H4 (cell line): ENCODE data around the gene ELFN1. TPM values are rescaled to one million over a fixed set of nuclear protein-coding genes. Genes with fewer than 3 reads are reported as not detected.
"Not testable (repeated sequence)": the region's sequence is repeated elsewhere in the genome, so short reads cannot be mapped to it uniquely, and the experiment has no call there.

Source experiments
- DNase-seq: peaks from one replicate; pipeline ENCODE4 v3.0.0-alpha.2; 2015; ENCODE audit warnings: low spot score
- total RNA-seq: library from RNA; depleted of rRNA; stranded (reverse); fragments of >200 nt; shearing (Covaris generic); gene quantifications from 2 replicates; pipeline ENCODE4 v1.2.3, GENCODE V29; 2014

ELFN1 gene
- total RNA-seq, 1 experiment from 2014 or later = 0.37 TPM

- DNase-seq = no peak
Observed at GRCh38 chr7:1755783-1756625, 85.9 kb downstream of the ELFN1 start.

GRCh38 chr7:1757601-1758000 is 87.5 kb downstream of the ELFN1 start:
- DNase-seq = no peak

- DNase-seq = peak; percentile 84
Observed at GRCh38 chr7:1758028-1758858, 88.2 kb downstream of the ELFN1 start.

GRCh38 chr7:1758859-1759521 is 88.9 kb downstream of the ELFN1 start:
- DNase-seq = no peak

- DNase-seq = no peak
Observed at GRCh38 chr7:1761097-1761496, 91.0 kb downstream of the ELFN1 start.

GRCh38 chr7:1761774-1762173 is 91.7 kb downstream of the ELFN1 start:
- no peak for DNase-seq

GRCh38 chr7:1762238-1762945 is 92.3 kb downstream of the ELFN1 start:
- DNase-seq = no peak

GRCh38 chr7:1763033-1763432 is 93.0 kb downstream of the ELFN1 start:
- DNase-seq = no peak

GRCh38 chr7:1763911-1764310 is 93.8 kb downstream of the ELFN1 start:
- DNase-seq = not testable (repeated sequence)

- DNase-seq = no peak
Observed at GRCh38 chr7:1765336-1765735, 95.3 kb downstream of the ELFN1 start.

- DNase-seq = peak; percentile 70
Observed at GRCh38 chr7:1767524-1767923, 97.4 kb downstream of the ELFN1 start.

GRCh38 chr7:1768832-1769231 is 98.8 kb downstream of the ELFN1 start:
- peak; percentile 31 for DNase-seq

GRCh38 chr7:1769286-1770200 is 99.5 kb downstream of the ELFN1 start:
- DNase-seq = no peak

- no peak for DNase-seq
Observed at GRCh38 chr7:1770331-1770730, 100.3 kb downstream of the ELFN1 start.

- DNase-seq = no peak
Observed at GRCh38 chr7:1775389-1775788, 105.3 kb downstream of the ELFN1 start.

GRCh38 chr7:1777122-1777521 is 107.0 kb downstream of the ELFN1 start:
- DNase-seq = no peak

- no peak for DNase-seq
Observed at GRCh38 chr7:1779445-1779844, 109.4 kb downstream of the ELFN1 start.

GRCh38 chr7:1781369-1781768 is 111.3 kb downstream of the ELFN1 start:
- DNase-seq = no peak

GRCh38 chr7:1785839-1786238 is 115.8 kb downstream of the ELFN1 start:
- DNase-seq = no peak

GRCh38 chr7:1787241-1787640 is 117.2 kb downstream of the ELFN1 start:
- no peak for DNase-seq
